Subcutaneous adipose tissue (tissue), 4 donors: ENCODE data around the gene LRFN4. TPM values are rescaled to one million over a fixed set of nuclear protein-coding genes. Genes with fewer than 3 reads are reported as not detected.

Source experiments
- CTCF ChIP-seq: fragments of 450-650 bp; IDR thresholded peaks from one replicate; pipeline ENCODE4 v1.5.1; 2016; ENCODE audit warnings: low read depth, mild to moderate bottlenecking, control low read depth, antibody characterized with exemption, moderate library complexity
- total RNA-seq, 4 donors: library from RNA; depleted of rRNA; stranded (reverse); fragments of >200 nt; gene quantifications; one replicate each; pipeline ENCODE4 v1.1.0, GENCODE V29; 2016

Gene LRFN4
- total RNA-seq, 4 donors from 2014 or later, result 6.8 to 21.5 (median 9.8) TPM

DNA sequence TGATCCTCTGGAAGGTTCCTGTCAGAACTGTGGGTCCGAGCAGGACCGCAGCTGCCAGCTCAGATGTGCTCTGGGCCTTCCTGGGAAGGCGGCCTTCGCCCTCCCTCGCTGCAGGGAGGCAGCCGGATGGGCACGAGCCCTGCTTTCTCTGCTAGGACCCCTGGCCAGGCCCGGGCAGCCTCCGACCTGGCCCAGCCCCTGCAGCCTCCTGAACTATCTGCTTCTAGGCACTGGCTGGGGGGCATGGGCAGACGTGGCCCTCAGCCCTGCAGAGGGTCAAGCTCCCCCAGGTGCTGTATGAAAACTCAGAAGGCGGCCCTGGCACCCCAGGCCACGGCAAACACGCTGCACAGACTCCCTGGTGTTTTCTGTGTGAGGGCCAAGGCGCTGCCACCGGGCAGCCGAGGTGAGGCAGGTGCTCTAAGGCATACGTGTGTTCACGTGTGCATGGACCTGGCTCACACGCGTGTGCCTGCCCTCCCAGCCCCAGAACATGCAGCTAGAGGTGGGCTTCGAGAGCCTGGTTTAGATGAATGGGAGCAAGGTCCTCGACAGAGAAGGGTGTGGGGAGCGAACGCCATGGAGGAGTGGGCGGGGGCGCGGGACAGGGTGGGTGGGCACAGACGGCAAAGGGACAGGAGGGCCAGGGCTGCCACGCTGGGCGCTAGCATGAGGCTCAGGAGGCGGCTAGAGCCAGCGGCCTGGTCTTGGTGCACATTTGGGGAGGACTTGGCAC lies 4.3 kb downstream of the LRFN4 start:
- TF ChIP-seq CTCF, result no peak

- no peak for TF ChIP-seq CTCF
These were observed 5.1 kb downstream of the LRFN4 start for GRCh38 chr11:66861774-66862558.

DNA sequence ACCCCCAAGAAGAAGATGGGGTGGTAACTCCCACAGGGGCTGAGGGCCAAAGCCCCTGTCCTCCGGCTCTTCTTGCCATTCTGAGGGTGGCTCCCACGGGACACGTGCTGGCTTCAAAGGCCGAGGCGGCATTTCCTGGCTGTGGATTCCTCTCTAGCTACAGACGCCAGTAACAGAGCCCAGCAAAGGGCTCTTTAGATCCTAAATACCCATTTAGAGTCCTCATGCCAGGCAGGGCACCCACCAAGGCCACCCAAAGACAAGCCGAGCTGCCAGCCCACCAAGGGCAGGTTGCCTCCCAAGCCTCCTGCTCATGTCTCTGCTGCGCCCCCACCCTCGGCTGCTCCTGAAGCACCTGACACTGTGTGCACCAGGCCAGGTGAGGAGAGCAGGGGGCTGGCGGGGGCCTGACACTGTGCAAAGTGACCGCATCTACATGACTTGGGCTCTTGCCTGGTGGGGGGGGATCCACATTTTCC lies 5.7 kb downstream of the LRFN4 start:
- TF ChIP-seq CTCF, result no peak

GRCh38 chr11:66863428-66864125 lies 6.7 kb downstream of the LRFN4 start:
- no peak for TF ChIP-seq CTCF

DNA sequence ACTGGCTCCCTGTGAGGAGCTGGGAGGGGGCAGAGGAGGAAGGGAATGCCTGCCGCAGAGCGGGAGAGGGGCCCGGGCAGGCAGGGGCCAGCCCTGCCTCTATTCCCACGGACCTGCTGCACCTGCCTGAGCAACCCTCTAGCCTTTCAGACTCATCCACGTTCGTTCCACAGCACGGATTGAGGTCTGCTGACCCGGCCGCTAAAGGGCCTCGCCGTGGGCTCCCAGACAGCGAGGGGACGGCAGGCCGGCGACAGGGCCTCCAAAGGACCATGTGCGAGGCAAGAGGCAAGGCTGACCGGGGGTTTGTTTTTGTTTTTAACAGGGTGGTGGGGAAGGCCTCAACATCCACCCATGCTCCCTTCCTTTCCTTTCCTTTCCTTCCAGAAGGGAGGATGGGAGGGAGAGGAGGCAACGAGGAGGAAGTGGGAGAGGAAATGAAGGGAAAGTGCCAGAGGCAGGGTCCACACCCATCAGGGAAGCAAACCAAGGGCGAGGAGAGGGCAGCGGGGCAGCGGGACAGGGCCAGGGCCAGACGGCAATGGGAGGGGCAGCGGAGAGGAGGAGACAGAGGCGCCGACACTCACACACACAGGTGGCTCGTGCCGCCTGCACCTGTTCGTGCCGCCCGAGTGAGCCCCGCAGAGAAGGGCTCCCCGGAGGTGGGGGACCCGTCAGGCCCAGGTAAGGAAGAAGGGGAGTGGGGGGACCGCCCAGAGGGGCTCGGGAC lies 7.5 kb downstream of the LRFN4 start:
- TF ChIP-seq CTCF, result no peak

DNA sequence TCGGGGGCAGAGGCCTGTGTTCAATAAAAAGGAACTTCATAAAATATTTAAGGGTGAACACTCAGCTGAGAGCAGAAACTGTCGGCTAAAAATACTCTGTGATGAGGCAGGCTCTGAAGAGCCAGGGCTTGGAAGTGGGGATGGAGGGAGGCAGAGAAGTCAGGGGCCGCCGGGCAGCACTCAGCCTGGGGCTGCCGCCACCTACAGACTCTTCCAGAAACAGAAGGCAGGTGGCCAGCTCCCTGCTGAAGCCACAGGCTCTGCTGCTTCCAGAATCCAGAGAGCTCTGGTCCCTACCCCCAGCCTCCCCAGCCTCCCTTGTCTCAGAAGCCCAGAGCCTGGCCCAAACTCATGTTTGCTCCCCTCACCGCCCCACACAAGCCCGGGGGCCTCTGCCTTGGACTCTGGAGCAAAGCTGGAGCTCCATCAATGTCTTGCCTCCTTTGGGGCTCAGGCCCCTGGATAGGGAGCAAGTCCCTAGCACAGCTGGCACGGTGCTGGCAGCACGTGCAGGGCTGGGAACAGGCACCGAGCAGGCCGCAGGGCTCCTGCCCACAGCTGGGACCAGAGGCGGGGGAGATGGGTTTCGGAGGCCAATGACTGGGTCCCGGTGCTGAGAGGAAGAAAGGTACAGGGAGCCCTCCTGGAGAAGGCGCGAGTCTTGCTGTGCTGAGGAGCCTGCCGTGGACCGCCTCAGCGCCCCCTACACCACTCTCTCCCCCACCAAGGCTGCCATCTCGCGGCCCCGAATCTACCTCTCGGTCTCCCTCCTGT lies 8.2 kb downstream of the LRFN4 start:
- TF ChIP-seq CTCF, result no peak
